ENCODE measurements around the gene CERS6.

CERS6 gene

DNA sequence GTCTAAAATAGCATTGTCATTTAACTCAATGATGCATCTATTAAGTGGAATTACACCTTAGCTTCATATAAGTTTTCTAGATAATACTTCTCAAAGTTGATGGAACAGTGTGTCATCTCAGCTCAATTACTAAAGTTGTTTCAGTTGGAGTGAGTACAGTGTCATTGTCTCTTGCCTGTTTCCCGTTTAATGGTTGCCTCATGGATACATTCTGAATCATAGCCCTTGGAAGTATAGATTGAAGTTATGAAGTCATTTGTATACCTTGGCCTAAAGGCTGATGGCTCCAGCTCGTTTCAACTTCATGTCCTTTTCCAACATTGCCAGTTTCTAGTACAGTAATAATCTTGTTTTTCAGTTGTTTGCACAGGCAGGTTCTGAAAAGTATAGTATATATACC, 215.9 kb downstream of the CERS6 start:
- no peak for DNase-seq (ENCODE audit: low spot score)

DNA sequence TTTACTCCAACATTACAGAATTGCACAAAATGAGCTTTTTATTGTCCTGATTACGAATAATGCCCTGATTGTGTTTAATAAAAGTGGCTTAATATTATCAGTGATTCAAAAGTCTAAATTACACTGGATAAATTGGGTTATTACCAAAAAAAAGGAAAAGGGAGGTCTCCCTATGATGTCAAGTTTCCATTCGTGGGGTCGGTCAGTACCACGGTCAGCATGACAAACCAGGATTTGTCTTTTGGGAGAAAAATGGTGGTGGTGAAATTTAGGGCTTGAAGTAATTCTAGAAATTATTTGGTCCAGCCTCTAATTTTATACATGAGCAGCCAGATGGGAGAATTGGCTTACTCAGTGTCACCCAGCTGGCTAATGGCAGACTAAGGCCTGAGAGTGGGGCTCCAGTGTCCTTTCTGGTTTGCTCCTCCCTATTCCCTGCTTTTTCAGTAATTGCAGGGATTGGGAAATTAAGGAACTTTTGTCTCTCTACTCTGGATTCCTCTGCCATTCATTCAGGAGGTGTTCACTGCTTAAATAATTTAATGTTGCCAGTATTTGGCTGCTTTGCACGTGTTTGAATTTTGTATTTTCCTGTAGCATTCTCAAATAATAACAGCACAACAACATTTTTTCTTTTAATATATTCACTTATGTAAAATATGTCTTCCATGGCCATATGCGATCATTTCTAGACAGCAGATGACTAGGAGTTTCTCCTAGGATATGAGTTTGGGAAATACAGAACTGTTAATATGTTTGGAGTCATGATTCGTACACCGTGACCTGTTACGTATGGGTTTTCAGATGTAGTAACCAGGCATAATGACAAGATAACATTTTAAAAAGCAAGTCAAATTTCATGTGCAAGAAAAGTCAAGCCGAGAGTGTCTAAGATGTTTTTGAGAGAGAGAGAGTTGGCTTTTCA, 217.5 kb downstream of the CERS6 start:
- DNase-seq (ENCODE audit: low spot score): no peak

DNA sequence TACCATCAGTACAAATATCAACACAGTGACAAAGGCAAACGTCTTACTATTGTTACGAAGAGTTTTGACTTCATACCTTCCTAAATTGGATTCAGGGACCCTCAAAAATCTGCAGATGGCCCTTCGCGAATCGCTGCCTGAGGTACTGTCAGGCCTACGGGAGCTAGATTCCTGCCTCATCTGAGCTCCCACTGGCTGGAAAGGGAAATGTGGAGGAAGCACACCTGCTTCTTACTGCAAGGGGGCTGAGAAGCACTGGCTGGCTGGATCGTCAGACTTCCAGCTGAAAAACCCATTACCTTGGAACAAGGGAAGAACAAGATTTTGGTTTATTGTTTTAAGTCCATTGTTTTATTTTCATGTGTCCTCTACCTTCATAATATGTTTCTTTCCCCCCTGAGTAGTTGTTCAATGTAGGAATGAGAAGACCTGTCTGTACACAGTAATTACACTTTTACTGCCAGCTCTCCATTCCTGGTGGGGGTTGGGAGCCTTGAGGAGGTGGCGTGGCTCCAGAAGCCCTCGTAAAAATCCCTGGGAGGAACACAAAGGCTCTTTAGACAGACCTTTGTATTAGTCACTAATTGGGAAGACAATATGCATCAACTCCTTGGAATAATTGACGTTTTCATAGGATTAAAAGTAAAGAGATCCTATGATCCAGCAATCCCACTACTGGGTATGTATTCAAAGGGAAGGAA, 222.2 kb downstream of the CERS6 start:
- no peak for DNase-seq (ENCODE audit: low spot score)

DNA sequence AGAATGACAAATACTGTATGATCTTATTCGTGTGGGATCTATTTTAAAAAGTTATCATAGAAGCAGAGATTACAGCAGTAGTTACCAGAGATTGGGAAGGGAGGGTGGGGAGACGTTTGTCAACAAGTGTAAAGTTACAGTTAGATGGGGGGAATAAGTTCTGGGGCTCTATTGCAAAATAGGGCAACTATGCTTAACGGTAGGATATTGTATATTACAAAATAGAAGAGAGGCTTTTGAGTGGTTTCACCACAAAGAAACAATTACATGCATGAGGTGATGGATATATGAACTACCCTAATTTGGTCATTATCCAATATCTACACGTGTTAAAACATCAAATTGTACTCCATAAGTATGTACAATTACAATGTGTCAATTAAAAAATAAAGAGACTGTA, 223.0 kb downstream of the CERS6 start:
- DNase-seq (ENCODE audit: low spot score): no peak

DNA sequence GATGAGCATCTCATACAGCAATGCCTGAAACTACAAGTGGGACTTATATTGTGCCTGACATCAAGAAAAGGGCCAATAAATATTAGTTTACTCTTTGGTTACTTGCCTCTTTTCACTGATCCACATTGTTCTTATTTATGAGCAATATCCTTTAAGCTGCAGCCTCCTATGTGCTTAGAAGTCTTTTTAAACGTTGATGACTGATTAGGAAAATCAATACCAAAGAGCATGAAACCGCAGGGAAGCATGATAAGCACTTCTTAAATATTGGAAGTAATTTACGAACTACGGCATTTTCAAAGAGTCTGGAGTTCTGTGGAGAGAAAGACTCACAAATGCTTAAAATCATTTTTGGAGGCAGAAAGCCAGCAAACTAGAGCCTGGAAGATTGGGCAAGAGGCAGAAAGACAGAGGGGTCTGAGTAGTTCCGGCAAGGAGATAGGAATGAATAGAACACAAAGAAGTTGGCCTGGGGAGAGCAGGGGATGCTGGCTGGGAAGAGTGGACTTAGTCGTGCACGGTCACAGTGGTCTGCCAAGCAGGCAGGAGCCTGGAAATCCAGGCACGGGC, 223.8 kb downstream of the CERS6 start:
- no peak for DNase-seq (ENCODE audit: low spot score)

DNA sequence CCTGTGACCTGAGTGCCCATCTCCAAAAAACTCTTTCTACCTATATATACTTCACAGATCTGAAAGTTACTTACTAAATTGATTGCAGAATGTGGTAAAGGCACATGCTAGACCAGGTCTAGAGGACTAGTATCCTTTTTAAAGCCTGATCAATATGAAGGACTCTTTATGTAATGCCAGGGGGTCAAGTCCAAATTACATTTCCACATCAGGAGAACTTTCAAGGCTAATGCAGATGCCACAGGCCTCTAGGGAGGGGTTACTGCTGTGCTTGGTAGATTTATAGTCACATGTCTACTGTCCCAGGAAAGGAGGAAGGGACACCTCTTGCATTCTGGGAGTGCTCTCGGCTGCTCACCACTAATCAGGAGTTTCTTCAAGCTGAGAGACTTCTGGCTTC, 227.9 kb downstream of the CERS6 start:
- no peak for DNase-seq (ENCODE audit: low spot score)

DNA sequence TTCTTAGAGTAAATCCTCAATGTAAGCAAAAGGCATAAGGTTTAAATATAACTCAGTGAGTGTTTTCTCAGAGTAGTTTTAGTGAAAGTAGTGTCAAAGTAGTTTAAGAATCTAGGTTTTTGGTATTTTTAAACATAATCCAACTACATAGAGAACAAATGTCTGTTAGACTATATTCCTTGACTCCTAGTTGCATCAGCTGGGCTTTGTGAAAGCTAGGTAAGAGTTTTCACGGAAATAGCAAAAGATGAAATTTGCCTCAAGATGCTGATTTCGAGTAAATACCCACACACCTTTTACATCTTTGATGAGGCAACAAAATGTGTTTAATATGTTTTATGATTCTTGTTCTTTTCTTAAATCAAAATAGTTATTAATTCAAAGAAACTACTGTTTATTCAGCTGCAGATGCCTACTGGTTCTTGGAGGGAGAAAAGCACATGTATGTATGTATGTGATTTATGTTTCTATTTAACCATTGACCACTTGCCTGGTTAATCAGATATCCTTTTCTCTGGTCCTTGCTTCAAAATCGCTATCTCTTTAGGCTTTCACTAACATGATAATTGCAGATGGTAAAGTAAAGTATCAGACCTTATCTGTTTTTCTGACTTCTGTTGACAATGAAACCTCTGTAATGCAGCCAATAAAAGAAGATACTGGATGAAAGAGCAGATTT, 229.0 kb downstream of the CERS6 start:
- no peak for DNase-seq (ENCODE audit: low spot score)

DNA sequence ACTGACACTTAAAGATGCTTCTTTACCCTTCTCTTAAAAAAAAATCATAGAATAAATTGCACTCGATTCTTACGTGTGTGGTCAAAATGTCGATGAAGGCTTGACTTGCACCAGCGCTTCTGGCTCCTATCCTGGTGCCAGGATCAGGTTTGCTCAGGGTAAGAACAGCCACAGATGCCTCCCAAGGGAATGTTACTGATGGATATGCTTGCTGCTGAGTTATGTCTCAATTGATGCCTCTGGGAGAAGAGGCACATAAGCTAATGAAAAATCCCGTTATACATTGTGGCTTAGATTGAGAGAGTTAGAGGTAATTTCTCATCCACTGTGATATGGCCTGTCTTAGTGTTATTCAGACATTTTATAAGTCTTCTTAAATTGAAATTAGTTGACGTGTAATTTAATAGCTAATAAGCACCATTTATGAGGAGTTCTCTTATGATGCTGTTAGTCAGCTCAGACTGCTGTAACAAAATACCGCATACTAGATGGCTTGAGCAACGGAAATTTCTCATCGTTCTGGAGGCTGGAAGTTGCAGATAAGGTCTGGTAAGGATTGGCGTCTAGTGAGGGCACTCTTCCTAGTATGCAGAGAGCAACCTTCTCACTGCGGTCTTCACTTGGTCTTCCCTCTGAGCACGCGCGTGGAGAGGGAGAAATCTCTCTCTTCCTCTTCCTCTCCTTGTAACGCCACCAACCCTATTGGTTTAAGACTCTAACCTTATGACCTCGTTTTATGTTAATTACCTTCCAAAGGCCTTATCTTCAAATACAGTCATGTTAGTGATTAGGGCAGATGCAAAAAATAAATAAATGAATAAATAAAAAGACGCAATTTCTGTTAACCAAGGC, 229.8 kb downstream of the CERS6 start:
- DNase-seq (ENCODE audit: low spot score): no peak

DNA sequence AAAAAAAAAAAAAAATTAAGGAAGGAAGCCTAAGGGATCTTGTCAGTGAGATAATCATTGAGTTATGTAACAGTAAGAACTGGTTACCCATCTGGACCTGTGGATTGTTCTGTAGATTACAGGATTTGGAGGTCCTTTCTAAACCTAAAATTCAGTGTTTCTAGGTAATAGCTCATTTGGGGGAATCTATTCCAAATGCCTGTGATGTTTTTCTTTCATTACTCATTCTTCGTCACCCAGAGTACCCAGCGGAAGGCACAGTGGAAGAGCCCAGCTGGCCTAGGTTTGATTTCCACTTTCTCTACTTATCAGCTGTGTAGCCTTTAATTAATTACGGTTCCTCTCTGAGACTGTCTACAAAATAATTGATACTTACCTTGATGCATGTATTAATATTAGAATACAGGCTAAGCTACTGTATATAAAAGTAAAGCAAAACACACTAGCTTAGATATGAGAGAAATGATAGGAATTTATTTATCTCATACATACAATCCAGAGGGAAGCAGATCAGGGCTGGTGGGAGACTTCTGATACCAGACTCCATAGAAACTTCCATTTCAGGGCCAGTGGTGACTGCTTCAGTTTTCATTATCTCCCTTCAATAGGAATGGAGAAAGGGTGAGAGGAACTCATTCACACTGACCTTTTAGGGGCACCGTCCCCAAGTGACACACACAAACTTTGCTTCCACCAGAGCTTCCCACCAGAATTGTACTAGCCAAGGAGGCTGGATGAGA, 230.6 kb downstream of the CERS6 start:
- DNase-seq (ENCODE audit: low spot score): no peak

DNA sequence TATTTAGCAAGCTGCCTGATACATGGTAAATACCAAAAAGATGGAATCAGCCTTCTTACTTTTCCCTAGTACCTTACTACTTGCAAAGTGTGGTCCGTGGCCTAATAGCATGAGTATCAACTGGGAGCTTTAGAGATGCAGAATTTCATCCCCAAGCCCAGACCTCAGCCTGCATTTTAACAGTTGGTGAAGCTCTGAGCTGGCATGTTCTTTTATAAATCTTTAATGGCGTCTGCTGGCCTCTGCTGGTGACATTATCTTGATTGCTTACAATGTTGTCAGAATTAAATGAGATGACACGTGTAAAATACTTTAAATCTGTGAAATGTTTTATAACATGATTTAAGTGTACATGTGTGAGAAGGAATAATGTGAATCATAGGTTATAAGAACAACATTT, 231.2 kb downstream of the CERS6 start:
- no peak for DNase-seq (ENCODE audit: low spot score)

DNA sequence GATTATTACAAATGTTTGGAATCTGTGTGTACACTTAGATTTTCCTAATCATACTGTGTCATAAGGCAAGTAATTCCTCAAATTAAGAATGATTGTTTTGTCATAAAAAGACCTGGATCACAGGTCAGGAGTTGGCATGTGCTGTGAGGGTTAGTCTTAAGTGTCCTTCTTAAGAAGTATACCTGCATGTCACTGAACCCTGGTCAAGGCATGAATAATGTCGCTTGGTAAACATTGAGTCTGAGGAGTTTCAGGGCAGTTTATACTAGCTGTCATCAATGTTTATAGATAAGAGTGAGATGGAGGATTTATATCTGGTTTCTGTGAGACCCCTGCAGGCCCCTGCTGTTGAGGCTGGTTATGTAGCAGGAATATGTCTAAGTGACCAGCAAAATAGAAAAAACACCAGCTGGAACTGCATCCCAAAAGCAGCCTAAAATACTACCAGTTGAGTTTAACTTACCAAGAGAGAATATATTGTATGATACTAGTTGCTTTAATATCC, 234.4 kb downstream of the CERS6 start:
- DNase-seq (ENCODE audit: low spot score): no peak

DNA sequence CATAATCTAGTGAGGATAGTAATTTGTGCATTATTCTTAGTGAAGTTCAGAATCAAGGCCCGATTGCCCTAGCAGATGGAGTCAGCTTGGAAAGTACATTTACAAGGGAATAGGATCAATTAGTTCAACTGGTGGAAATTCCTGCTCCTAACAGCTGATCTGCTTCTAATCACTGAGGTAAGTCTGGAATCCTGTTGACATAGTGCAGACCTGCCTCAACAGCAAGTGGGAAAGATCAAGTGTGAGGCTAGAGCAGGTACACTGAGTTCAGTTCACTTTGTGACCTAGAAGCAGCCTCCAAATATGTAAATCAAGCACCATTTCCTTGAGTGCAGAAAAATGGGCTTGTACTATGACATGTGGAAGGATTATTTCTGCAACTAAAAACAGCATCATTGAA, 235.1 kb downstream of the CERS6 start:
- DNase-seq (ENCODE audit: low spot score): no peak

DNA sequence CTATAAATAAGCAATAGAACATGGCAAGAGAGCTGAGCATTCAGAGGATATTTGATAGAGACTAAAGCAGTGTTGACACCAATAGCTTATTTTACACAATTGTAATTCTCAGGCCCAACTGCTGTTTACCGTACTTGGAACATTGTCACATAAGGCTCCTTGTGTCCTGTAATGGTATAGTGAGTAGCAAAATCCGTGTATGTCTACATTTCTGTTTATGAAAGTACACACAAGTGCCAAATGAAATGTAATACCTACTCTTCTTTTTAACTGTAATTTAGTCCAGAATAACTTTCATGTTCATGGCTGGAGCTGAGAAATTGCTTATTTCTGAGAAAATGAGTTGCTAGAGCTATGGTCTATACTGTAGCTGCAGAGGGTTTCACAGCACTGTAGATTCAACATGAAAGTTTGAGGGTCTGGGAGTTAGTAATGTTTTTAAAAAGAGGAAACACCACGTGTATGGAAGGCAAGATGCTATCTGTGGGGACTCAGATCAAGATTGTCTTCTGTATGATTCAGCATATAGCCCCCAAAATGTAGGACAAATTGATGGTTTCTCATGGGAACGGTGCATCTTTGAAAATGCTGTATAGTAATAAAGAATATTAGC, 236.2 kb downstream of the CERS6 start:
- DNase-seq (ENCODE audit: low spot score): no peak

DNA sequence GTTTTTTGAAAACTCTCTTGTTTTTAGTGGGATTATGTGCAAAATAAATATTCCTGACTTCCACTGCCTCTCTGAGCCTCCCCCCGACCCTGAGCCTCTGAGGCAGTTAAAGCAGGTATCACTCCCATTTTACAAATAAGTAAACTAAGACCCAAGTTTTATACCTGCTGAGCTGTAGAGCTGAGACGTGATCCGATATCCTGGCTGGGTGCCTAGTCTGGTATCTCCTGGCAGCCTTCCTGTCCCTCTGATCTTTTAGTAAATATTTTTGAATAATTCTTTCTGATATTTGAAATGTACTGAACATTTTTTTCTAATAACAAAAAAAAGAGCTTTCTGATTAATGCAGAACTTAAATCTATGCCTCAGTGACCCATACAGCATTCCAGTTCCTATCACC, 238.1 kb downstream of the CERS6 start:
- DNase-seq (ENCODE audit: low spot score): no peak

DNA sequence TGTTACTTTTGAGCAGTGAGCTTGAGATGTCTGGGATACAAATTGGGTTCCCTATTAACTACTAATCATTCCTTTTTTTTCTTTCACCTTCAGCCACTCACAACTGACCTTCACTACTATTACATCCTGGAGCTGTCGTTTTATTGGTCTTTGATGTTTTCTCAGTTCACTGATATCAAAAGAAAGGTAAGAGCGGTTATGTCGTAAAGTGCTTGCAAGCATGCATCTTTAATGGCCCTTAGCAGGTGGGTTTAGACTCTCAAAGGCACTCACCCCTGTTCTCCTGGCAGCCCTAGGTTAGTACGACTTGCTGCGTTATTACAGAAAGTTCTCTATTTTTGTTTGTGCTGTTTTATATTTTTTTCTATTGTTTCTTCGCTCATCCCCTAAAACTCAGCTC, 238.8 kb downstream of the CERS6 start:
- no peak for DNase-seq (ENCODE audit: low spot score)

DNA sequence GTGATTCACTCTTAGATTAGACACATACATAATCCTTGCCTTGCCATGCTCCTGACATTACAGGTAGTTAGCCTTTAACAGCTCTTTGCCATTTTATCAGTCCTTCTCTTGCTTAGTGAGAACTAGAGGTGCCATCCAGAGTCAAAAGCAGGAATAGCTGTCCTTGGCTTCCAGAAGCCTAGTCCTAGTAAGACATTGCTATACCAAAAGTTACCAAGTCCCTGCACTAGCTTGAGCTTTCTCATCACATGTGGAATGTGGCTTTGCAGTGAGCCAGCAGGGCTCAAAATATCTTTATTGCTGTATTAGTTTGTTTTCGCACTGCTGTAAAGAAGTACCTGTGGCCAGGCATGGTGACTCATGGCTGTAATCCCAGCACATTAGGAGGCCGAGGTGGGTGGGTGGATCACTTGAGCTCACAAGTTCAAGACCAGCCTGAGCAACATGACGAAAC, 241.6 kb downstream of the CERS6 start:
- DNase-seq (ENCODE audit: low spot score): no peak

DNA sequence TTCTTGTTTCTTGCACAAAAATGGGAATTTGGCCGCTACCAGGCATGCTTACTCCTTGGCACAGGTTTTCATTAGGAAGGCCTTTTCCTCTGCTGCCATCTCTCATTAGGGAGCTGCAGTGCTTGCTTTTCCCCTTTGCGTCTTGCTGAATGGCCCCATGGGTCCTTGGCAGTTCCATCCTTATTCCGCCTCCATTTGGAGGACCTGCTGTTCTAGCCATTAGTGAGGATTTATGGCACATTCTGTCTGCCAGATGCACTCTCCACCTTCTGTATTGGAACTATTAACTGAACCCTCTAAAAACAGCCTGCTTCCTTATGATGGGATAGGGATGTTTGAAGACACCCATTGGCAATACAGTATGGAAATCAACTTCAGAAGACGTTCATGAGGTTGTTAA, 242.9 kb downstream of the CERS6 start:
- DNase-seq (ENCODE audit: low spot score): no peak

DNA sequence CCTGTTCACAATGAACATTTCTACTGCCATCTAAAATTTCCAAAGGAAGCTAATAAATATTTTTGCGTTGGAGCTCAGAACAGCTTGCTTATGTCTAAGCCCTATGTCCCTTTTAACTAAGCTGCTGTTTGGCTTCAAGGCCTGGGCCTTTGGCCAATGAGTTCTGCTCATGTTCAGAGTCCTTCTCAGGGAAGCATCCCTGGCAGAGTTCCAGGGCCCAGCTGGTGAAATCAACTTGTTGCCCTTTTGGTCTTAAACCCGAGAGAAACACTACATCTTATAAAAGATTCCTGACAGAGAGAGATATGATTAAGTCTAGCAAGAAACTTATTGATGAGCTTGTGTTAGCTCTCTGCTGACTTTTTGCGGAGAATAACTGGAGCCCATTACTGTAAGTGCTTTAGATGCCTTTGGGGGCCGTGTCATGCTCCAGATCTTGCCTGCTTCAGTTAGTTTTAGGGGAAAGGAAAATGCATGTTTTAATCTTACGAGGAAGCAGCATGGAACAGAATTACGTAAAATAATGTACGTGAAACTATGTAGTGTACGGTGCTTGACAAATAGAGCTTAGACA, 243.9 kb downstream of the CERS6 start:
- no peak for DNase-seq (ENCODE audit: low spot score)

DNA sequence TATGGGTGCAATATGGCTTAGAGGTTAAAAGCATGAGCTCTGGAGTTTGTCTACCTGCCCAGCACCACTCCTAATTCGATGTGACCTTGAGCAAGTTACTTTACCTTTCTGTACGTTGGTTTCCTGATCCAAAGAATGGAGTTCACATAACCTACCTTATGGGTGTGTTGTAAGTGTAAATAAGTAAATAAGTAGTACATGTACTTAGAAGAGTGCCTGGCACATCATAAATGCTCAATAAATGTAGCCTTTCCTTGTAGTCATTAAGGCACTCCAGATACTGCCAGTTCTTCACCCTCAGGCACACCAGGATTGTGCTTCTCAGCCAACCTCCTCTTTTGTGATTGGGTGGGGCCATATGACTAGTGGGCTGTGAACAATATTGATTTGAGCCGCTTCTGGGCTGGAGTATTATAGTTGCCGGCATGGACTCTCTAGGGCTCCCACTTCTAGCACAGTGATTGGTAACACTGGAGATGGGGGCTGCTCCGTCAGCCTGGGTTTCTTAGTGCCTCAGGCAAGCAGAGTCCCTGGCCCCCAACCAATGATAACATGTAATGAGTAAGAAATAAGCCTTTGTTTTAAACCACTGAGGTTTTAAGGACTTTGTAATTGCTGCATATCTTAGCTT, 244.7 kb downstream of the CERS6 start:
- DNase-seq (ENCODE audit: low spot score): no peak
